Stimulated activated CD4-positive, alpha-beta T cell treated with anti-CD3 and anti-CD28 coated beads, Interleukin-4, amount 100 ng/mL, for 4 hours (primary cell): ENCODE results near the gene GLRX.

Experiments
- DNase-seq, 2 experiments: peaks; one replicate each; pipeline ENCODE4 v3.0.0-alpha.2; 2020

GLRX gene

GRCh38 chr5:95822542-95823181, at the start of gene GLRX:
Gene GLRX, minus strand, starts transcription at chr5:95822726. Its CDS starts 64 bp downstream, at chr5:95822662.
- peak; percentile 25 to 35 for DNase-seq

- DNase-seq, result no peak
Measured at GRCh38 chr5:95871146-95871806, 48.8 kb upstream of the GLRX start.

GRCh38 chr5:95870105-95870672, 47.7 kb upstream of the GLRX start:
- peak; percentile 34 to 56 for DNase-seq

GRCh38 chr5:95869173-95869855, 46.8 kb upstream of the GLRX start:
- DNase-seq, result peak; percentile 31 to 51

GRCh38 chr5:95868136-95868535, 45.6 kb upstream of the GLRX start:
- DNase-seq, result no peak

GRCh38 chr5:95866435-95867040, 44.0 kb upstream of the GLRX start:
- no peak for DNase-seq

- no peak for DNase-seq
Measured at GRCh38 chr5:95864944-95865504, 42.5 kb upstream of the GLRX start.

- no peak for DNase-seq
Measured at GRCh38 chr5:95864456-95864855, 41.9 kb upstream of the GLRX start.

GRCh38 chr5:95863383-95863757, 40.8 kb upstream of the GLRX start:
- no peak for DNase-seq

- no peak for DNase-seq
Measured at GRCh38 chr5:95862671-95863382, 40.3 kb upstream of the GLRX start.

GRCh38 chr5:95861864-95862561, 39.5 kb upstream of the GLRX start:
- peak in 1 of 2 experiments; percentile 27 for DNase-seq

- no peak for DNase-seq
Measured at GRCh38 chr5:95861221-95861863, 38.8 kb upstream of the GLRX start.

- DNase-seq, result no peak
Measured at GRCh38 chr5:95859661-95860060, 37.1 kb upstream of the GLRX start.

- peak; percentile 90 to 95 for DNase-seq
Measured at GRCh38 chr5:95858661-95859595, 36.4 kb upstream of the GLRX start.

- no peak for DNase-seq
Measured at GRCh38 chr5:95858023-95858461, 35.5 kb upstream of the GLRX start.

- DNase-seq, result no peak
Measured at GRCh38 chr5:95857185-95857945, 34.8 kb upstream of the GLRX start.

- DNase-seq, result no peak
Measured at GRCh38 chr5:95856501-95856981, 34.0 kb upstream of the GLRX start.

- no peak for DNase-seq
Measured at GRCh38 chr5:95853490-95853889, 31.0 kb upstream of the GLRX start.

- DNase-seq, result no peak
Measured at GRCh38 chr5:95852567-95852966, 30.0 kb upstream of the GLRX start.
